Tongue (tissue), 1 donor: ENCODE data around the gene ZDHHC11B. TPM values are rescaled to one million over a fixed set of nuclear protein-coding genes. Genes with fewer than 3 reads are reported as not detected.

Experiments
- total RNA-seq: library from RNA; depleted of rRNA; stranded (reverse); fragments of >200 nt; gene quantifications from one replicate; pipeline ENCODE4 v1.2.3, GENCODE V29; 2014

ZDHHC11B gene
- total RNA-seq, 1 donor from 2014 or later = 5.3 TPM

Other genes starting within 250 kb of the ZDHHC11B start
- 7.7 TPM for gene CEP72, start 172.4 kb downstream of the ZDHHC11B start, total RNA-seq
- 10.5 TPM for gene TPPP, start 91.4 kb downstream of the ZDHHC11B start, total RNA-seq
- 25.2 TPM for gene ZDHHC11, start 66.3 kb upstream of the ZDHHC11B start, total RNA-seq
- 35.3 TPM for gene BRD9, start 108.1 kb upstream of the ZDHHC11B start, total RNA-seq
- gene TRIP13, start 108.2 kb upstream of the ZDHHC11B start, total RNA-seq = 5.8 TPM
- gene NKD2, start 224.1 kb upstream of the ZDHHC11B start, total RNA-seq = 7.3 TPM